Raji (cell line): ENCODE results near the gene STX18.

Experiments used
- POLR2A ChIP-seq: IDR thresholded peaks from 2 replicates; pipeline ENCODE4 v1.6.1; 2011; ENCODE audit warnings: low read depth, low read length, control low read depth; ENCODE audit not compliant: insufficient read depth

Gene STX18

DNA sequence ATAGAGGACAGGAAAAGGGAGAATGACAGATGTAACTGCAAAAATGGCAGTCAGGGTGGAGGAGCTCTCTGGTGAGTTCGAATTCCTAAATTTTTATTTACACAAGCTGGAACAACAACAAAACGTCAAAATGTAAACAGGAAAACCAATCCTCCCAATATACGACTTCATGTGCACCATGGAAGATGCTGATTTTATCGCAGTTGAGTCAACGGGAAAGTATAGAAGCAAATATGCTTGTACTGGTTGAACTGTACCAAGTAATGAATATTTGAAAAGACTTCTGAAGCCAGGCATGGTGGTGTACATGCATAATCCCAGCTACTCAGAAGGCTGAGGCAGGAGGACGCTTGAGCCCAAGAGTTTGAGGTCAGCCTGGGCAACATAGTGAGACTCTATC lies 15.4 kb downstream of the STX18 start:
- no peak for TF ChIP-seq POLR2A

DNA sequence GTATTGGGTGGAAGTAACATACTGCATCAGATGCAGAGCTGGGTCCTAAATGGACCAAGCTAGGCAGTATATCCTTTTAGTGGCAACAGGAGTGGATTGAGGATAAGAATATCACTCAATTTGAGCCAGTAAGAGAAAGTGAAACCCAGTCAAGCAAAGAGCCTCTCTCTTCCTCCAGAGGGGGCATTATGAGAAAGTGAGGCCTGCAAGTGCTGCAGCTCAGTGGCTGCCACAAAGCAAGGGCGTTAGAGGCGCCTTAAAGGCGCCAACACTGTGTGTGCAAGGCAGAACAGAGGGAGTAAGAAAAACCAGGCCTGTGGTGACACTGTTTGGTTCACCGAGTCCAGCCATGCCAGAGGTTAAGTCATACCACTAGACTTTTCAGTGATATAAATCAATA lies 17.5 kb downstream of the STX18 start:
- no peak for TF ChIP-seq POLR2A

DNA sequence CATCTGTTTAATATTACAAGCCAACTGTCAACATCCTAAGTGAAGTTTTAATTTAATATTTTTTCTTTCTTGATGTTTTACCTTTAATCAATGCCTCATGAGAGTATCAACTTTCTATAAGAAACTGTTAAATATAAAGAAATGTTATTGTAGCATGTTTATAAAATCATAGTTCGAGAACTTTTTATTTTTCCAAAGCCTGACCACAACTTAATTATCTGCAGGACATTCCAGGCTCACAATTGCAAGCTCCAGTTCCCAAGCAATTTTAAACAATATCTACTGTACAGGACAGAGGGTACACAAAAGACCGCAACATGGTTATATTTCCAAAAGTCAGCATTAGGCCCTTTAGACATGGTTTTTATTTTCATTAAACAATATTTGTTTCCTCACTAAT lies 20.1 kb downstream of the STX18 start:
- no peak for TF ChIP-seq POLR2A

DNA sequence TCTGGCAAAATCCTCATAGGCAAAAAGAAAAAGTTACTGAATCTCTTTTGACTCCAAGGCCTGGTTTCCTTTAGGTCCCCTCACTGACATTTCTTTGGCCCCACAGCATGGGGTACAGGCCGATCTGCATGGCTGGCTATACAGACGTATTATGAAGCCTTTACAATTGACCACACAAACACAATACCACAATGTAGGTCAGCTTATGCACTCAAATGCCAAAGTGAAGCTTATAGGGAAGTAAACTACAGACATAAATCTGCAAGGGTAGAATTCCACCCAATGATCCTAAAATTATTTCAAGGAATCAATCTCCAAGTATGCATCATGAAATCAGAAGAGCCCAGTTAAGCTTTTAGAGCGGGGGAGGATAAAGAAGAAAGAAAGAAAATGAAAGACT lies 20.7 kb downstream of the STX18 start:
- no peak for TF ChIP-seq POLR2A

DNA sequence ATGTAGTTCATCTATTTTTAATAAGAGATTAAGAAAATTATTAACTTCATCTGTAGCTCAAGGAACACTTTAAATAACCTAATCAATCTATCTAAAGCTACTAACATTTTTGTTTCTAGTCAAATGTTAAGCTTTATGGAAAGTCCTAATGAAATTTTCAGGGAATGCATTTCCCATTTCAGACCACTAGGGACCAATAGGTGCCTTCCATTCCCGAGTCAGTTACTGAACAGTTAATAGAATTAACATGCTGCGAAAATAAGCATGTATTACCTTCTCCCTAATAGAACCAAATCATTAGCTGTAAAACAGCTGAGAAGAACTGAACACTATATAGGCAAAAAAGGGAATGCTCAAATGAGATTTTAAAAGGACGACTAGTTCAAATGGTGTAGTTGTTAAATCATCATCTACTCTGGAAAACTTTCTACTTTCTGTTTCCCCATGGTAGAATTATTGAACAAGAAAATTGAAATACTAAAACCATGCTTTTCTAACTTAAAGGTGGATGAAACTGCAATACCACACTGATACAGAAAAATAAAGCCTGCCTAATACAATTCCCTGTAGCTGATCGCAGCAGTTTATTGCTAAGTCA lies 22.5 kb downstream of the STX18 start:
- no peak for TF ChIP-seq POLR2A

DNA sequence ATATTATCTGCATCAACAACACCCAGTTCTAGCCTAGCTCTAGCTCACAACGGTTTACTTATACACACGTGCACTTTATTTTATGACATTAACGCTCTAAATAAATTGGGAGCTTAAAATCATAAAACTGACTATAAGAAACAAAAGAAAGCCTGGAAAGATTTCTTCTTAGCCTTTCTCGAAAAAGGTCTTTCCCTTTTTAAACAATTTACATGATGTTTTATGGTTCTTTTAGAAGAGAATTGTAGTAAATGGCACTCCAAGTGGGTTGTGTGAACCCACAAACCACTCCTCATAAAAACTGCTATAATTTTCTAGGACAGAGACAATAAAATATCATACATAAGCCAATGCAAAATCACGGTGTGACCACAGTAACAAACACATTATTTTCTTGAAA lies 23.1 kb downstream of the STX18 start:
- no peak for TF ChIP-seq POLR2A

DNA sequence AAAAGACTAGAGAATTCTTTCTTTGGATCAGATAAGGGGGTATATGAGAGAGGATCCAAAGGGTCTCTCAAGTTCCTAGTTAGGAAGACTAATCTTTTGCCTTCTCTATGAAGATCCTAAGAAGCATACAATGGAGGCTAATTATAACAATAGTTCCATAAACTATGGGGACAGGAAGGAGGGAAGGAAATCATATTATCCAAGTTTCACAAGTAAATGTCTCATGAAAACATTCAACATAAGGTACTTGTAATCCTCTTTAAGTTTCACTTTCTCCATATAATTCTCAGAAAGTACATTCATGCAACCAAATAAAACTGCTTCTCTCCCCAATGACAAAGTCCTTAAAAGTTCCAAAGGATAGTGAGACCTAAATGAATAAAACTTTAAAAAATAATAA lies 27.1 kb downstream of the STX18 start:
- no peak for TF ChIP-seq POLR2A

DNA sequence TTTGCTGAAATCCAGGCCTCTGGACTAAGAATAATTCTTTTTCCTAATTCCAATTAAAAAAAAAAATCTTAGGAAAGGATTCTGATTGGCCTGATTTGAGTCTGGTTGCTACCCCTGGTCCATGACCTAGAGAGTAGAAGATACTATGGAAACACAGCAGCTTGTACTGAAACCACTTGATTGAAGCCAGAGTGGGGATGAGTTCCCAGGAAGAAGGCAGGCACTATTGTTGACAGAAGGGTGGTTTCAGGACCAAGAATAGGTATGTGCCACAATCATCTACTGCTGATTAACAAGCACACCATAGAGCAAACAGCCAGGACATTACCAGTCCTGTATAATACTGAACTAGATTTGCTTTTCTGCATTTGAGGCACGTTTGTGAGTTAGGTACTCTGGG lies 29.6 kb downstream of the STX18 start:
- no peak for TF ChIP-seq POLR2A

DNA sequence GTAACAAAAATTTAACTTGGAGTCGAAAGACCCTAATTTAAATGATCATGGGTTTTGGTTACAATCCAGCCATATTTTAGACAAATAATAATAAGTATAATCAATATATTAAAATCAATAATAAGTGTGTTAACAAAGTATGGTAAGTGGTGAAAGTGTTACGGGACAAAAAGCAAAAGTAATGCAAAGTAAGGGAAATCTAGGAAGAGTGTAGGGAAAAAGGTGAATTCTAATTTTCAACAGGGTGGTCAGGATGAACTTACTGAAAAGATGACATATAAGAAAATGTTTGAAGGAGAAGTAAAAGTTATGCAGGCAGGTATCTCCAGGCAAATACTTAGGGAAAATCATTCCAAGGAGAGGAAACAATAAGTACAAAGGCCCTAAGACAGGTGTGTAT lies 32.3 kb downstream of the STX18 start:
- TF ChIP-seq POLR2A, result no peak

DNA sequence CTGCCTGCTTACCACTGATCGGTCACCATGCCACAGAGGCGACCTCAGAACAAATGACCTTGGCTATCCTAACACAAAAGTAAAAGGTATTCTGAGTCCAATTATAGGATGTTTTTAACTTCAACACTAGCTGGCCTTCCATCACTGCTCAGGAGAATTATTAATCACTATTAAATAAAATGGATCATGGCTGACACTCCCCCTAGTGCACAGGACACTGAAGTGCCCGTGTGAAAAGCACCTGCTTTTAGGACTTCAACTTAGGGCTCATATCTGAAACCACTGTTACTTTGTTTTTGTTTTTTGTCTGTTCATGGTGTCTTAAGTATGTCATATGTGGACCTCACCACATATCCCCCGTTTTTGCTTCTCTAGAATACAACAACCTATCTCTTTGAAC lies 33.9 kb downstream of the STX18 start:
- TF ChIP-seq POLR2A, result no peak

DNA sequence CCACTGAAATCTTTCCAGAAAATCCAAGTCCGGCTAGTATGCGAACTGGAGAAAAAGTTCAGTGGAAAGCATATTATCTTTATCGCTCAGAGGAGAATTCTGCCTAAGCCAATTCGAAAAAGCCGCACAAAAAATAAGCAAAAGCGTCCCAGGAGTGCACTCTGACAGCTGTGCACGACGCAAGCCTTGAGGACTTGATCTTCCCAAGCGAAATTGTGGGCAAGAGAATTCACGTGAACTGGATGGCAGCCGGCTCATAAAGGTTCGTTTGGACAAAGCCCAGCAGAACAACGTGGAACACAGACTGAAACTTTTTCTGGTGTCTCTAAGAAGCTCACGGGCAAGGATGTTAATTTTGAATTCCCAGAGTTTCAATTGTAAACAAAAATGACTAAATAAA lies 34.4 kb downstream of the STX18 start:
- TF ChIP-seq POLR2A, result no peak

DNA sequence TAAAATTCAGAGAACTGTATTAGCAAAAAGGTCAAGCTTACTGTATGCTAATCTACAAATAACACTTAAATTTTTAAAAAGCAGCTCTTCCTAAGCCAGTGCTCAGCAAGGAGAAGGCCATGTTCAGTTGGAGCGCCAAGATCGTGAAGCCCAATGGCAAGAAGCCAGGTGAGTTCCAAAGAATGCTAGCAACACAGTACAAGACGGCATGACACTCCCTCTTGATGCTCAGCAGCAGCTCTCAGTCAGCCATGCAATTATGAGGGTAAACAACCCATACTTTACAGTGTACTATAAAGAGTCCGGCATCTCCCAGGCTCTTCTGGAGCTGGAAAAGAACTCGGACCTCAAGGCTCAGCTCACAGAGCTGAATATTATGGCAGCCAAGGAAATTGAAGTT lies 34.9 kb downstream of the STX18 start:
- no peak for TF ChIP-seq POLR2A

DNA sequence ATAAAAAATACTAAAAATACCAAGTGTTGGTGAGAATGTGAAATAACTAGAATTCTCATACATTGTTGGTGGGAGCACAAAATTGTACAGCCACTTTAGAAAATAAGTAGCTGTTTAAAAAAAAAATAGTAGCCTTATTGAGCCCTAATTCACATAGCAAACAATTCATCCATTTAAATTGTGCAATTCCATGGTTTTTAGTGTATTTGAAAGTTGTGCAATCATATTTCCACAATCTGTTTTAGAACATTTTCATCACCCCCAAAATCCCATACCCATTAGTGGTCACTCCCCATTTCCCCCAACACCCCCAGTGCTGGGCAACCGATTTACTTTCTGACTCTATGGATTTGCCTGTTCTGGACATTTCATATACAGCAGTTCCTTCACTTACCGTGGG lies 37.1 kb downstream of the STX18 start:
- TF ChIP-seq POLR2A, result no peak

DNA sequence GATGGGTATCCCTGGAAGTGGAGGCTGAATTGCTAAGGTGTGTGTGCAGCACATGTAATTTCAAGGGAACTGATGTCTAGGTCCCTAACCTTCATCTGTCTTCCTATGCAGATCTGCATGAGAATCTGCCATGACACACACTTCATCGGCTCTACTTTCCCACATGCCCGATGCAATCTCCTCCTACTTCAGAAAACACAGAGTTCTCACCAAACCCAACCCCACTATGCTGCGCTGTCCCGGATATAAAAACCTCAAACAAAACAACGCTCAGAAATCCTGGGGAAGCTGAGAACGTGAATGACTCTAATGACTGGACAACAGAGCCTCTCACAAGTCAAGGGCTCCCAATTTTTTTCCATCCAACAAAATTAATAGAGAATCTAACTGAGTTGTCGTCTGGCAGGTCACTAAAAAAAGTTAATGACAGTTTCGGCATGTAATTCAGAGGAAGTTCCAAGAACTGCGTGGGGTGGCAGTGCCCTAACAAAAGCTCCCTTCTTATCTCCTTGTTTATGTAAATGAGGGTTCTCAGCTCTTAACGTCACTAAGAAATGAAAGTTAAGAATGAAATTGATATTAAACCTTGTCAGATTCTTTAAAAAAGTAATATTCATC lies 39.0 kb downstream of the STX18 start:
- no peak for TF ChIP-seq POLR2A

DNA sequence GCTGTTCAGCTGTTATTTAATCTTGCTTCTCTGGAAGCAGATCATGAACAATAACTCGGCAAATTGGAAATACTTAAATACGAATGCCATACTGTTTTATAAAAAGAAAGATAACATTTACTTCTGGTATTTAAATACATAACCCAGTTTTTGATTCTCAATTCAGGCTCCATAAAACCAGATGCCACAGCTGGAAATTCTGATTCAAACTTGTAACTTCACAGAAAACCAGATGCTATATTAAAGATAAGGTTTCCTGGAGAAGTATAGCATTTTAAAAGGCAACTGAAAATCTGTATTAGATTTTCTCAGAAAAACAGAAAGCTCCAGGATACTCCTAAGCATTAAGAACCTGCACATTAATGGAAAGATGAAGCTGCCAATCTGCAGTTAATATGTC lies 40.2 kb downstream of the STX18 start:
- no peak for TF ChIP-seq POLR2A

DNA sequence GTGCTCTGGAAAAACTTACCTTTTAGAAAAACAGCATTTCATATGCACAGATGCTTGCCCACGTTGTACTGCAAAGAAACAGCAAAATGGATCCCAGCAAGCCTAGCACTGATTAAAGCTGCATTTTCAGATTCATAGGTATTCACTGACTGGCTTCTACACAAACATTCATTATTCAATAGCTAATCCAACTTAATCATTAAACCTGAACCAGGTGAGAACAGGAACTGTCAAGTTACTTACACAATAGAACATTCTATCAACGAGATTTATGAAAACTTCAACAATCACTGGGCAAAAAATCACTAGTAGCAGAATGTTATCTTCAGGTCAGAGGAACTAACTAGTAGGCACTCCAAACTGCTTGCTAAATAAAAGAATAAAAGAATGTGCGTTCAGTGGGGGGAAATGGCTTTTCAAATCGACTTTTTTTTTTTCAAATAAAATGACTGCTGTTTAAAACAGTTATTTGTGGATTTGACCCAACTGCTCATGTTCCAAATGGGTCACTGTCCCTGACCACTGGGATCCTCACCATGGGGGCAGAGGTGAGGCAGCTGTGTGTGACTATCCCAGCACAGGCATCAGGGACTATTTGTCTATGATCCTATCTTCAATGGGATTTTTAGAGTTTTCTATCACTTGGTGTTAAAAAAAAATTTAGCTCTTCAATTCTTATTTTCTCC lies 42.3 kb downstream of the STX18 start:
- TF ChIP-seq POLR2A, result no peak
